Stimulated activated naive CD8-positive, alpha-beta T cell treated with anti-CD3 and anti-CD28 coated beads, Interleukin-15, Interleukin-2, amounts not matched to agents 100 U/mL and 50 U/mL, for 24 hours (primary cell): ENCODE data around the gene ELOVL6.
"Not testable (repeated sequence)": the region's sequence is repeated elsewhere in the genome, so short reads cannot be mapped to it uniquely, and the experiment has no call there.

ENCODE experiments used
- ATAC-seq: fragments of 150-1000 bp; cut with Tn5 transposase; one replicate; pipeline ENCODE4 v1.10.0; 2021
- DNase-seq: peaks from one replicate; pipeline ENCODE4 v3.0.0; 2021

Gene ELOVL6, protein sequence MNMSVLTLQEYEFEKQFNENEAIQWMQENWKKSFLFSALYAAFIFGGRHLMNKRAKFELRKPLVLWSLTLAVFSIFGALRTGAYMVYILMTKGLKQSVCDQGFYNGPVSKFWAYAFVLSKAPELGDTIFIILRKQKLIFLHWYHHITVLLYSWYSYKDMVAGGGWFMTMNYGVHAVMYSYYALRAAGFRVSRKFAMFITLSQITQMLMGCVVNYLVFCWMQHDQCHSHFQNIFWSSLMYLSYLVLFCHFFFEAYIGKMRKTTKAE

DNA sequence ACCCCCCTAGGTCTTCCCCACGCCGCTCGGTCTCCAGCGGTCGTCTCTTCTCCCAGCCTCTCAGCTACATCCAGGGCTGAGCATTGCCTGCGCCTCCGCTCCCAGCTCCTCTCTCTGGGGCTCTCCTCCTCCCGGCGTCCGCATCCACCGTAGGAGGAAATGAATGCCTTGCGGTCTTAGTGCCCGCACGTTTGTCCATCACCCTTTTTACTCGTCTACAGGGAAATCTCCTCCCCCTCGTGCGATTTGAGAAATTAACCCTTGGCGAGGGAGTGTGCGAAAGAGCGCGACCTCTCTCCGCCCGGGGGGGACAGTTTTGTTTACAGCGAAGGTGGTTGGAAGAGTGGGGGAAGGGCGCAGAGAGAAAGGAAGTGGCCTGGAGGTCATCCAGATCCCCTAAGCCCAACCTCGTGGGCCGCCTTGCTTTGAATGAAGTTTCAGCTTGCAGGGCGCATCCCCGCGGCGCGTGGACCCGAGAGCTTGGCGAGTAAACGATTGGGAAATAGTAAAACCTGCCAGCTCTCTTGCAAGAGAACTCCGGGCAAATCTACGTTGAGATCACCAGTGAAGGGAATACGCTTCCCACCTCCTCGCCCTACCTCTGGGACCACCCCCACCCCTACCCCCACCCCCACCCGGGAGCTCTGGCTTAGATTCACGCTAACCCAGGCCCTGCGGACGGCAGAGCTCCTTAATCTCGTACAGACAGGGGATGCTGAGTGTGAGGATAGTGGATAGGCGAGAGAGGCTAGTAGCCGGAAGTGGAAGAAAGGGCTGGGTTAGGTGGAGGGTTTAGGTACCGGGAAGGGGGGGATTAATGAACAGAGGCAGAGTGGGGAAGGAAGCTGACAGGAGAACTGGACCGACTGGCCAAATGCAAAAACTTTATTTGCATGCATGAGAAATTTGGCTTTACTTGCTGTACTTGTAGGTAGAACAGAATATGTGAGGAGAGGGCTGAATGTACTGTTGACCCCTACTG, at the start of gene ELOVL6:
ELOVL6 (minus strand) TSS at position 181 of the 982 bp plus-strand sequence. CDS start 280 bp downstream, outside the sequence.
- DNase-seq = peak; percentile 62
- ATAC-seq = peak; percentile 5

DNA sequence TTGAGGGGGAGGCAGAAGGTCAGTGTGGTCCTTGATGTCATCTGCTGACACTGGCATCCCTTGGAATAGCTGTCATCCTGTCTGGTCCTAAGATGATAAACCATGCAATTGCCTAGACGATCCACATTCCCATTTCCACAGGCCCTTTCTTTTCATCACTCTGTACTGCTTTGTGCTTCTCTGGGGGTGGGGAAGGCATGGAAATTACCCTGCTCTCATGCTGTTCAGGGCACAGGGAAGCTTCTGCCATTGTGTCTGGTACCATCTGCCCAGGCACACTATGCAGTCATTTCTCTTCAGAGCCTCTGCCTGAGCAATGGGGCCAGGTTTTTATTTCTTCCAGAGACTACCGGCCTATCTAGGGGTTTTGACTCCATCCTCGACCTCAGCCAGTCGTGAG, 49.7 kb upstream of the ELOVL6 start:
- ATAC-seq (no peak), DNase-seq (no peak)

- DNase-seq (no peak), ATAC-seq (no peak)
These were observed 49.2 kb upstream of the ELOVL6 start for GRCh38 chr4:110247591-110247990.

DNA sequence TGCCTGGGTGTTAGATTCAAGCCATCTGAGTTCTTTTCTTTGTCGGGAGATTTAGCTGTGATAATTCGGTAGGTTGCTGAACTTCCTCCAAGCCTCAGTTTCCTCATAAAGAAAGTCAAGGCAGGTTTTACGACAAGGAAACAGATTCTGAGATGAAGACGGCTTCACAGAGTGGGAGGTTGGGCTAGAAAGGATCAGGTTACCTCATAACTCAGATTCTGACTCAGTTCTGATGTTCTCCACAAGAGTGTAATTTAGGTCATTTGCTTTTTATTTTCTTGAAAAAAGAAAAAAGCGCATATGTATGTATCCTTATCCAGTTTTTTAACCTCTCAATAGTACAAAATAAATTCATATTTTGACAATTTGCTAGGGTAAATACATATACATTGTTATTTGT, 47.2 kb upstream of the ELOVL6 start:
- DNase-seq (no peak), ATAC-seq (no peak)

GRCh38 chr4:110236324-110236723, 37.9 kb upstream of the ELOVL6 start:
- no peak for DNase-seq
- no peak for ATAC-seq

GRCh38 chr4:110233581-110233980, 35.2 kb upstream of the ELOVL6 start:
- not testable (repeated sequence) for ATAC-seq, DNase-seq

DNA sequence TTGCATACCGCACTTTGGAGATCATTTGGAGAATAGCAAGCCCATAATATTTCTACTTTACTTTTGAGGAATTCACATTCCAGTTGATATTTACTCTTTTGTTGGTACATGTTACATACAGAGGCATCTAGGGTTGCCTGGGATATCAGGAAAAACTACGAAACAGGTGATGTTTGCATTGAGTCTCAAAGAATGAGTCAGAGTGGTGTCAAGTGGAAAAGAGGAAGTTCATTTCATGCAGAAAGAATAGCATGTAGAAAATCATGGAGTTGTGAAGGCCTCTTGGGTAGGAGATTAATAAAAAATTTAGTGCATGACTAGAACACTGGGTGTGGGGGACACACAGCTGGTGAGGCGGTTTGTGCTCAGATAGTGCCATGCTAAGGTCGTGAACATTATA, 33.5 kb upstream of the ELOVL6 start:
- DNase-seq (no peak), ATAC-seq (no peak)

- DNase-seq (no peak), ATAC-seq (no peak)
These were observed 30.9 kb upstream of the ELOVL6 start for GRCh38 chr4:110229266-110229665.

DNA sequence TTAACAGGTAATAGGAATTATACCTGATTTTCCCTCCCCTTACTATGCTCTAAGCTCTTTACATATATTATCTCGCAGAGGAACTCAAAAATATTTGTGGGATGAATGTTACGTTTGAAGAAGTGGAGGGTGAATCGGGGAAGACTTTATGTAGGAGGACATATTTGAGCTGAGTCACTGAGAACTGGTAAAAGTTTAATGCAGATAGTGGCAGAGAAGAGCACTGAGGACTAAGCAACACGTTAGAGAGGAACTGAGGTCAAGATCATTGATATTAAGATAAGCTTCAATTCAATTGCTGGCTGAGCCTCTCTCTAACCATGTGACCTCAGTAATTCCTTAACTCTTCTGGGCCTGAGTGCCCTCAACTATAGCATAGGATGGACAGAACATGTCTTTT, 26.4 kb upstream of the ELOVL6 start:
- no peak for ATAC-seq

DNA sequence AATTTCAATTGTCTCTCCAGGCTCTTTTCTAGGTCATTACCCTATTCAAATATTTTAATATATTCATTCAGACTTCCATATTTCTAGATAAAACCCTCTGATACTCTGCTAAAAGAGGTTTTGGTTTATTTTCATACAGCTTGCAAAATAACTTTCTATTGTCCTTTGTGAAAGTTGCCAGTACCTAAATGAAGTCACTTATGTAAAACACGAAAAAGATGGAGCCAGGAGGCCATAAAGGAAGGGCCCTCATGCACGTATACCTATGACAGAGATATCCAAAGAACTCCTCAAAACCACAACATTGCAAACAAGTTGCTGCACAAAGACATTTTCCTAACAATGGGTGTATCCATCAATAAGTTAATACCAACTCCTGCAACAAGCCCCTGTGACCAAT, 25.7 kb upstream of the ELOVL6 start:
- ATAC-seq = no peak
- no peak for DNase-seq

More for the DNA sequence above, 26.4 kb upstream of the ELOVL6 start:
- no peak for DNase-seq

GRCh38 chr4:110218935-110219334, 20.5 kb upstream of the ELOVL6 start:
- not testable (repeated sequence) for ATAC-seq, DNase-seq

- ATAC-seq, DNase-seq: not testable (repeated sequence)
These were observed 18.8 kb upstream of the ELOVL6 start for GRCh38 chr4:110217181-110217580.

GRCh38 chr4:110216129-110216528, 17.7 kb upstream of the ELOVL6 start:
- DNase-seq = no peak
- no peak for ATAC-seq

- DNase-seq = no peak
- no peak for ATAC-seq
These were observed 13.3 kb upstream of the ELOVL6 start for GRCh38 chr4:110211770-110212061.

GRCh38 chr4:110211007-110211769, 12.8 kb upstream of the ELOVL6 start:
- DNase-seq = no peak
- ATAC-seq = no peak

- no peak for DNase-seq
These were observed 10.0 kb upstream of the ELOVL6 start for GRCh38 chr4:110208419-110208818.

GRCh38 chr4:110207233-110207632, 8.8 kb upstream of the ELOVL6 start:
- DNase-seq = no peak
- no peak for ATAC-seq

More at GRCh38 chr4:110208419-110208818, 10.0 kb upstream of the ELOVL6 start:
- no peak for ATAC-seq

DNA sequence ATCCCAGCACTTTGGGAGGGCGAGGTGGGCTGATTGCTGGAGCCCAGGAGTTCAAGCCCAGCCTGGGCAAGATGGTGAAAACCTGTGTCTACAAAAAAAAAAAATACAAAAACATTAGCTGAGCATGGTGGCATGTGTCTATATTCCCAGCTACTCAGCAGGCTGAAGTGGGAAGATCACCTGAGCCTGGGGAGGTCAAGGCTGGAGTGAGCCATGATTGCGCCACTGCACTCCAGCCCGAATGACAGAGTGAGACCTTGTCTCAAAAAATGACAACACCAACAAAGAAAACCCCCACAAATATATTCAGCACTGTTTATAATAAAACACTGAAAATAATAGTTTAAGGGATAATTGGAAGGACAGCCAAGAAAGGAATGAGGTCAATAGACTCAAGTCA, 3.6 kb upstream of the ELOVL6 start:
- ATAC-seq (no peak), DNase-seq (no peak)

DNA sequence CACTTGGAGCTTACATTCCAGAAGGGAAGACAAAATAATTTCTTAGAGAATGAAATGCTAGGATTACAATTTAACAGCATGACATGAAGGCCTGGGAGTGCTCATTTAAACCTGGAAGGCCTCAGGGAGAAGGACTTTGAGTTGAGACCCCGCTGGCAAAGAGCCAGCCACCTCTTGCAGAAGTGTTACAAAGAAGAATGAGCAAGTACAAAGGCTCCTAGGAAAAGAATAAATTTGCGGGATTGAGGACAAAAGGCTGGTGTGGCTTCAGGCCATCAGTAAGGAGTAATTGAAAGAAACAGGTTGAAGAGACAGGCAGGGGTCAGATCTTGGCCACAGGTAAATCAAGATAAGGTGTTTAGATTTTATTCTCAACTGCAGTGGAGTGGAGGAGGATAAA, 3.1 kb upstream of the ELOVL6 start:
- DNase-seq (no peak), ATAC-seq (no peak)

DNA sequence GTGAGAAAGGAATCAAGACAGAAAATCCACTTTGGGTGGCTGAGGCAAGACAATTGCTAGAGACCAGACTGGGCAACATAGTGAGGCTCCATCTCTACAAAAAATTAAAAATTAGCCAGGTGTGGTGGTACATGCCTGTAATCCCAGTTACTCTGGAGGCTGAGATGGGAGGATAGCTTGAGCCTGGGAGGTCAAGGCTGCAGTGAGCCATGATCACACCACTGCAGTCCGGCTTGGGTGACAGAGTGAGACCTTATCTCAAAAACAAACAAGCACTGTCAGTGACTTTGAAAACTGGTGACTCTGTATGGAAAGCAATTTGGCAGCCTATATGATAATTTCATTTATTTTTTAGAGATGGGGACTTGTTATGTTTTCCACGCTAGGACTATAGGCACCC, 2.3 kb upstream of the ELOVL6 start:
- DNase-seq (no peak), ATAC-seq (no peak)

DNA sequence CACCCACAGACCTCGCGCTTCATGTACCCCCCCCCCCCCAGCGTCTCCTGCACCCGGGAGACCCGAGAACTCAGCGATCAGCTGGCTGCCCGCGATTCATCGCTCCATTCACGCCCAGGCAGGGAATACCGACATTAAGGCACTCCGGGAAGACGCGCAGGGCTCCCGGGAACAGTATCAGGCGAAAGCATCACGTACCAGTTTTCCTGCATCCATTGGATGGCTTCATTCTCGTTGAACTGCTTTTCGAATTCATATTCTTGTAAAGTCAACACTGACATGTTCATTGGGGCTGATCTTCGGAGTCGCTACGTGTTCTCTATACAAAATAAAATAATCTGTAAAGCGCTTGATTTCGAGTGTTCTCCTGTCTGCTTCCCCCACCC, 373 bp downstream of the ELOVL6 start:
- no peak for ATAC-seq
- no peak for DNase-seq

DNA sequence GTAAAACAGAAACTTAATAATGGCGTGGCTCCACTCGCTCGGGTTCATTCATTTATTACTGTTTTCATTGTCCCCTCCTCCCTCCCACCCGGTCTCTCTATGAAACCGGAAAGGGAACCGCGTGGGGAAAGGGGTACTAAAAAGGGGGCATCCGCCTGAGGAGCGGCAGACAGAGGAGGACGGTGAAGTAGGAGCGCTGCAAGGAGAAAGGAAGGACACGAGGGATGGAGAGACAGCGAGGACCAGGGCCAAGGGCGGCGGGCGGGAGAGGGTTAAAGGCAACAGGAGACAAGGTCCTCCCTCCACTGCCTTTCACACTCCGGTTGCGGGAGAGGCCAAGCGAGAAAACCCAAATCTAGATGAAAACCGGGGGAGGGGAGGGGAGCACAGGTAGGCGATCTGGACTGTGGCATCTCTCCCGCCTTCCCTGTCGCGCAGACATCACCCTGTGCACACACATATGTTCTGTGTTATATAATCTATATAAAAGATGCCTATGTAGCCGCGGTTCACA, 829 bp downstream of the ELOVL6 start:
- peak; percentile 26 for ATAC-seq

More for the DNA sequence above, 829 bp downstream of the ELOVL6 start:
- DNase-seq = peak; percentile 70
